SK-N-SH (cell line): ENCODE measurements around the gene SRGAP1. TPM values are rescaled to one million over a fixed set of nuclear protein-coding genes. Genes with fewer than 3 reads are reported as not detected.

Experiments
- CTCF ChIA-PET: fragments of 300-600, 350-600 bp; formaldehyde crosslinking; extraction: SDS; loops from one replicate; lab custom pipeline; 2021; lab: Yijun Ruan, JAX
- POLR2A ChIA-PET: fragments of 350-600 bp; sonication (Branson Sonifier 250); formaldehyde crosslinking; extraction: SDS; loops from one replicate; lab custom pipeline; 2020; ENCODE audit warnings: antibody characterized with exemption, inconsistent platforms; lab: Yijun Ruan, JAX
- DNase-seq: peaks from one replicate; pipeline ENCODE4 v3.0.0; 2012
- H2AFZ ChIP-seq: fragments of 200-600 bp; sonication (generic); 2 replicates; pipeline ENCODE4 v1.8.1; 2016; ENCODE audit warnings: antibody characterized with exemption, mild to moderate bottlenecking, low read depth
- H3F3A ChIP-seq: fragments of 200-600 bp; sonication (generic); replicated peaks from 2 replicates; pipeline ENCODE3; 2016; ENCODE audit warnings: antibody characterized with exemption, mild to moderate bottlenecking; ENCODE audit not compliant: insufficient read depth
- H3K27ac ChIP-seq, 2 experiments: fragments of 200-500 bp in 1 of 2; fragments of 200-600 bp in 1 of 2; sonication (Bioruptor generic) in 1 of 2; sonication (generic), shearing (Covaris generic) in 1 of 2; 2 replicates each; pipeline versions ENCODE4 v1.5.1 to v1.6.1; 2014 to 2016; ENCODE audit warnings: low read depth in 2 of 2, inconsistent platforms in 1 of 2, low read length in 1 of 2, mild to moderate bottlenecking in 1 of 2, mixed read lengths in 1 of 2
- H3K27me3 ChIP-seq: fragments of 200-600 bp; sonication (generic), shearing (Covaris generic); 2 replicates; pipeline ENCODE4 v1.6.1; 2016; ENCODE audit warnings: mixed run types; ENCODE audit not compliant: insufficient read depth
- H3K36me3 ChIP-seq, 2 experiments: fragments of 200-500 bp in 1 of 2; fragments of 200-600 bp in 1 of 2; sonication (Bioruptor generic) in 1 of 2; sonication (generic) in 1 of 2; replicated peaks in 1 of 2; 2 replicates each; pipeline versions ENCODE3 to v1.5.1; 2014 to 2016; ENCODE audit warnings: low read length in 1 of 2, mild to moderate bottlenecking in 1 of 2; ENCODE audit not compliant: insufficient read depth in 2 of 2, control insufficient read depth in 1 of 2
- H3K4me1 ChIP-seq, 2 experiments: fragments of 200-500 bp in 1 of 2; fragments of 200-600 bp in 1 of 2; sonication (Bioruptor generic) in 1 of 2; sonication (generic), shearing (Covaris generic) in 1 of 2; 2 replicates each; pipeline versions ENCODE4 v1.5.1 to v1.6.1; 2014 to 2016; ENCODE audit warnings: low read depth in 1 of 2, low read length in 1 of 2, mixed run types in 1 of 2; ENCODE audit not compliant: insufficient read depth in 2 of 2, control insufficient read depth in 1 of 2
- H3K4me2 ChIP-seq: fragments of 200-600 bp; sonication (generic), shearing (Covaris generic); 2 replicates; pipeline ENCODE4 v1.6.1; 2017; ENCODE audit warnings: mixed run types
- H3K4me3 ChIP-seq, 2 experiments: fragments of 200-500 bp in 1 of 2; fragments of 200-600 bp in 1 of 2; sonication (Bioruptor generic) in 1 of 2; sonication (generic), shearing (Covaris generic) in 1 of 2; 2 replicates each; pipeline versions ENCODE4 v1.5.1 to v1.8.1; 2014 to 2016; ENCODE audit warnings: low read depth in 2 of 2, inconsistent platforms in 1 of 2, low read length in 1 of 2, mild to moderate bottlenecking in 1 of 2, mixed read lengths in 1 of 2, moderate library complexity in 1 of 2
- H3K79me2 ChIP-seq: fragments of 200-600 bp; sonication (generic); 2 replicates; pipeline ENCODE4 v1.8.1; 2017; ENCODE audit warnings: mild to moderate bottlenecking; ENCODE audit not compliant: insufficient read depth
- H3K9ac ChIP-seq: fragments of 200-600 bp; sonication (generic); 2 replicates; pipeline ENCODE4 v1.6.1; 2017; ENCODE audit warnings: mixed run types
- H3K9me2 ChIP-seq: fragments of 200-600 bp; sonication (generic); 2 replicates; pipeline ENCODE4 v1.6.1; 2017; ENCODE audit warnings: mixed run types
- H3K9me3 ChIP-seq: fragments of 200-600 bp; sonication (generic); 2 replicates; pipeline ENCODE4 v1.6.1; 2017; ENCODE audit warnings: mixed run types, mild to moderate bottlenecking, moderate library complexity
- H4K20me1 ChIP-seq: fragments of 200-600 bp; sonication (generic); 2 replicates; pipeline ENCODE4 v1.6.1; 2017; ENCODE audit warnings: mild to moderate bottlenecking, mixed run types; ENCODE audit not compliant: insufficient read depth
- CHD2 ChIP-seq: fragments of 150-350 bp; IDR thresholded peaks from 2 replicates; pipeline ENCODE4 v1.6.1; 2018; ENCODE audit warnings: low read length; ENCODE audit not compliant: partially characterized antibody
- ELF1 ChIP-seq: IDR thresholded peaks from 2 replicates; pipeline ENCODE4 v1.4.0; 2012
- EZH2phosphoT487 ChIP-seq: fragments of 200-600 bp; sonication (generic); IDR thresholded peaks from 2 replicates; pipeline ENCODE4 v1.6.1; 2017; ENCODE audit warnings: low read depth, mixed run types, mild to moderate bottlenecking, antibody characterized with exemption, moderate library complexity, borderline replicate concordance
- FOXJ3 ChIP-seq: sonication (generic); formaldehyde crosslinking; IDR thresholded peaks from 2 replicates; pipeline ENCODE4 v1.5.1; 2020; ENCODE audit warnings: mild to moderate bottlenecking, missing genetic modification reagents
- FOXM1 ChIP-seq: IDR thresholded peaks from 2 replicates; pipeline ENCODE4 v1.4.0; 2012; ENCODE audit warnings: low read depth, mild to moderate bottlenecking
- GABPA ChIP-seq: IDR thresholded peaks from 2 replicates; pipeline ENCODE4 v1.4.0; 2012; ENCODE audit warnings: low read depth, mild to moderate bottlenecking
- GATA2 ChIP-seq: sonication (generic); formaldehyde crosslinking; IDR thresholded peaks from 2 replicates; pipeline ENCODE4 v1.5.0; 2020; ENCODE audit warnings: mild to moderate bottlenecking, missing genetic modification reagents
- IRF3 ChIP-seq: fragments of 150-350 bp; IDR thresholded peaks from 2 replicates; pipeline ENCODE4 v1.6.1; 2016; ENCODE audit warnings: mild to moderate bottlenecking, low read depth, low read length
- MXI1 ChIP-seq: IDR thresholded peaks from 2 replicates; pipeline ENCODE4 v1.6.1; 2012; ENCODE audit warnings: mild to moderate bottlenecking, low read depth, low read length, improper control_type of control experiment
- NFIC ChIP-seq: IDR thresholded peaks from 2 replicates; pipeline ENCODE4 v1.4.0; 2012; ENCODE audit warnings: borderline replicate concordance
- PBX3 ChIP-seq: IDR thresholded peaks from 2 replicates; pipeline ENCODE4; 2012
- POLR2AphosphoS5 ChIP-seq: IDR thresholded peaks from 2 replicates; pipeline ENCODE4 v1.6.1; 2012; ENCODE audit warnings: low read depth, low read length
- RAD21 ChIP-seq: IDR thresholded peaks from 2 replicates; pipeline ENCODE4 v1.6.1; 2012; ENCODE audit warnings: mild to moderate bottlenecking, low read length
- RCOR1 ChIP-seq: fragments of 150-350 bp; IDR thresholded peaks from 2 replicates; pipeline ENCODE4 v1.6.1; 2017; ENCODE audit warnings: antibody characterized with exemption, low read length
- RFX5 ChIP-seq: IDR thresholded peaks from 2 replicates; pipeline ENCODE4 v1.6.1; 2012; ENCODE audit warnings: mild to moderate bottlenecking, improper control_type of control experiment, low read length
- RXRA ChIP-seq: IDR thresholded peaks from 2 replicates; pipeline ENCODE4 v1.4.0; 2012; ENCODE audit warnings: low read depth, mild to moderate bottlenecking, borderline replicate concordance
- TAF1 ChIP-seq: IDR thresholded peaks from 2 replicates; pipeline ENCODE4 v1.6.1; 2012; ENCODE audit warnings: low read depth, mild to moderate bottlenecking, low read length, moderate library complexity, borderline replicate concordance
- TEAD4 ChIP-seq: IDR thresholded peaks from 2 replicates; pipeline ENCODE4 v1.4.0; 2012; ENCODE audit warnings: mild to moderate bottlenecking, borderline replicate concordance; ENCODE audit not compliant: insufficient read depth
- USF1 ChIP-seq: IDR thresholded peaks from 2 replicates; pipeline ENCODE4 v1.4.0; 2012; ENCODE audit warnings: low read depth, borderline replicate concordance
- USF2 ChIP-seq: fragments of 150-350 bp; IDR thresholded peaks from 2 replicates; pipeline ENCODE4 v1.6.1; 2017; ENCODE audit warnings: antibody characterized with exemption, low read length, low read depth, borderline replicate concordance
- ZBTB33 ChIP-seq: IDR thresholded peaks from 2 replicates; pipeline ENCODE4 v1.4.0; 2012; ENCODE audit warnings: low read depth, borderline replicate concordance
- WGBS: methylation state at CpG from one replicate; pipeline ENCODE4 v1.1.6; 2017; ENCODE audit warnings: low lambda C conversion rate; 5-methylcytosine and 5-hydroxymethylcytosine counted together
- polyA plus RNA-seq, 3 experiments: library from polyadenylated mRNA; depleted of rRNA; stranded (reverse); fragments of >200 nt; gene quantifications; 2 replicates each; pipeline ENCODE4 v1.2.3, GENCODE V29; 2012

The SRGAP1 gene
- polyA plus RNA-seq, 1 of the 3 experiments (the other 2 are of a cell fraction): 2.6 TPM

GRCh38 chr12:64090047-64090446 lies 245.5 kb downstream of the SRGAP1 start:
- peaks cover 5 to 13% of the 10 kb centered on the region in 2 experiments for H3K36me3 ChIP-seq
- POLR2A ChIA-PET: no interaction called here
- no peak overlapping the region for H2AFZ ChIP-seq
- H3K4me1 ChIP-seq: peaks cover 38 to 48% of the 10 kb centered on the region in 2 experiments
- H3K27ac ChIP-seq: peak overlapping the region; percentile 87 to 89; a peak in 2 of 4 replicates
- no peaks in the 10 kb centered on the region for H3K9me3 ChIP-seq
- no peak overlapping the region for H3K9ac ChIP-seq
- H3K9me2 ChIP-seq: no peaks in the 10 kb centered on the region
- no peaks in the 10 kb centered on the region for H4K20me1 ChIP-seq
- WGBS: 96% methylated on average over 1 of the region's 1 CpG
- peaks cover 22% of the 10 kb centered on the region for H3F3A ChIP-seq
- no peak overlapping the region for H3K4me2 ChIP-seq
- TF ChIP-seq RAD21 (no peak), FOXM1 (no peak), NFIC (no peak), USF2 (no peak), CHD2 (no peak), IRF3 (no peak), RFX5 (no peak)
- CTCF ChIA-PET: interaction anchor here (8.3 kb wide), 1 partner anchor 246 kb away, joined by 41 read pairs; the partner anchor contains the start of gene SRGAP1
- no peaks in the 10 kb centered on the region; the same call in 1 of the 2 replicates for H3K79me2 ChIP-seq
- H3K27me3 ChIP-seq: no peaks in the 10 kb centered on the region
- DNase-seq: no peak
- no peak overlapping the region for H3K4me3 ChIP-seq

GRCh38 chr12:64091186-64091585 lies 246.7 kb downstream of the SRGAP1 start:
- Histone ChIP-seq H3K4me2 (no peak overlapping the region), H2AFZ (no peak overlapping the region), H3K27me3 (no peaks in the 10 kb centered on the region), H3F3A (peaks cover 22% of the 10 kb centered on the region), H3K9ac (no peak overlapping the region), H3K4me3 (no peak overlapping the region), H3K4me1 (peaks cover 38 to 55% of the 10 kb centered on the region in 2 experiments), H3K9me2 (no peaks in the 10 kb centered on the region), H3K36me3 (peaks cover 2 to 8% of the 10 kb centered on the region in 2 experiments), H4K20me1 (no peaks in the 10 kb centered on the region), H3K27ac (peak overlapping the region in 1 of 2 experiments; percentile 96; a peak in 2 of 4 replicates), H3K9me3 (no peaks in the 10 kb centered on the region), H3K79me2 (no peaks in the 10 kb centered on the region)
- POLR2A ChIA-PET: no interaction called here
- WGBS: 72% methylated on average over 4 of the region's 4 CpGs
- CTCF ChIA-PET: interaction anchor here (1.3 kb wide), 1 partner anchor 252 kb away, joined by 3 read pairs; no protein-coding TSS in a partner anchor
- peak; percentile 9 for DNase-seq
- TF ChIP-seq TEAD4 (no peak), RAD21 (no peak), FOXJ3 (CRISPR knock-in tag) (no peak), RXRA (no peak), GATA2 (CRISPR knock-in tag) (no peak), POLR2AphosphoS5 (no peak), USF1 (no peak), ELF1 (no peak), TAF1 (no peak), ZBTB33 (no peak), RCOR1 (no peak), MXI1 (no peak), EZH2phosphoT487 (no peak), IRF3 (no peak), RFX5 (no peak), PBX3 (no peak), GABPA (no peak)
